ENCODE data around the gene ATP8A1.

Gene ATP8A1

GRCh38 chr4:42458657-42459056, 198.2 kb downstream of the ATP8A1 start:
- DNase-seq: no peak

GRCh38 chr4:42454755-42455420, 202.0 kb downstream of the ATP8A1 start:
- DNase-seq: no peak

- DNase-seq: no peak
These were observed 203.3 kb downstream of the ATP8A1 start for GRCh38 chr4:42453612-42454011.

- DNase-seq: no peak
These were observed 204.1 kb downstream of the ATP8A1 start for GRCh38 chr4:42452823-42453222.

GRCh38 chr4:42446823-42447222, 210.1 kb downstream of the ATP8A1 start:
- DNase-seq: no peak

- no peak for DNase-seq
These were observed 211.9 kb downstream of the ATP8A1 start for GRCh38 chr4:42445038-42445437.

- no peak for DNase-seq
These were observed 214.3 kb downstream of the ATP8A1 start for GRCh38 chr4:42442601-42443000.

GRCh38 chr4:42440083-42440482, 216.8 kb downstream of the ATP8A1 start:
- no peak for DNase-seq

- DNase-seq: no peak
These were observed 219.9 kb downstream of the ATP8A1 start for GRCh38 chr4:42436928-42437565.

GRCh38 chr4:42428036-42428435, 228.9 kb downstream of the ATP8A1 start:
- DNase-seq: no peak

GRCh38 chr4:42425146-42426065, 231.5 kb downstream of the ATP8A1 start:
- no peak for DNase-seq

- no peak for DNase-seq
These were observed 236.8 kb downstream of the ATP8A1 start for GRCh38 chr4:42420140-42420539.

- DNase-seq: no peak
These were observed 239.4 kb downstream of the ATP8A1 start for GRCh38 chr4:42417550-42417949.

GRCh38 chr4:42416017-42416416, 240.9 kb downstream of the ATP8A1 start:
- DNase-seq: no peak

GRCh38 chr4:42415281-42415680, 241.6 kb downstream of the ATP8A1 start:
- no peak for DNase-seq

- no peak for DNase-seq
These were observed 244.7 kb downstream of the ATP8A1 start for GRCh38 chr4:42412251-42412650.

- no peak for DNase-seq
These were observed 245.1 kb downstream of the ATP8A1 start for GRCh38 chr4:42411803-42412202.

- no peak for DNase-seq
These were observed 246.5 kb downstream of the ATP8A1 start for GRCh38 chr4:42410446-42410845.

GRCh38 chr4:42404001-42404400, 252.9 kb downstream of the ATP8A1 start:
- no peak for DNase-seq

- DNase-seq: no peak
These were observed 255.7 kb downstream of the ATP8A1 start for GRCh38 chr4:42401171-42401570.

- no peak for DNase-seq
These were observed 257.5 kb downstream of the ATP8A1 start for GRCh38 chr4:42399393-42399792.

GRCh38 chr4:42398871-42399331, 258.0 kb downstream of the ATP8A1 start:
- DNase-seq: no peak

- no peak for DNase-seq
These were observed 258.6 kb downstream of the ATP8A1 start for GRCh38 chr4:42398171-42398870.

All from NCI-H1694 (cell line).